Rectal smooth muscle tissue (tissue), 1 donor: ENCODE data around the gene CPLANE2.

Experiments
- H3K27ac ChIP-seq: one replicate; pipeline ENCODE4 v1.7.0; 2013; ENCODE audit warnings: low read depth, low read length, inconsistent platforms
- H3K27me3 ChIP-seq: one replicate; pipeline ENCODE4 v1.7.0; 2013; ENCODE audit warnings: low read length; ENCODE audit not compliant: control insufficient read depth, insufficient read depth
- H3K36me3 ChIP-seq: one replicate; pipeline ENCODE4 v1.7.0; 2013; ENCODE audit warnings: low read length; ENCODE audit not compliant: control insufficient read depth, insufficient read depth
- H3K4me1 ChIP-seq: one replicate; pipeline ENCODE4 v1.7.0; 2013; ENCODE audit warnings: low read length; ENCODE audit not compliant: control insufficient read depth, insufficient read depth
- H3K4me3 ChIP-seq: one replicate; pipeline ENCODE4 v1.7.0; 2013; ENCODE audit warnings: low read length
- H3K9ac ChIP-seq: one replicate; pipeline ENCODE4 v1.7.0; 2013; ENCODE audit warnings: low read length

Gene CPLANE2

DNA sequence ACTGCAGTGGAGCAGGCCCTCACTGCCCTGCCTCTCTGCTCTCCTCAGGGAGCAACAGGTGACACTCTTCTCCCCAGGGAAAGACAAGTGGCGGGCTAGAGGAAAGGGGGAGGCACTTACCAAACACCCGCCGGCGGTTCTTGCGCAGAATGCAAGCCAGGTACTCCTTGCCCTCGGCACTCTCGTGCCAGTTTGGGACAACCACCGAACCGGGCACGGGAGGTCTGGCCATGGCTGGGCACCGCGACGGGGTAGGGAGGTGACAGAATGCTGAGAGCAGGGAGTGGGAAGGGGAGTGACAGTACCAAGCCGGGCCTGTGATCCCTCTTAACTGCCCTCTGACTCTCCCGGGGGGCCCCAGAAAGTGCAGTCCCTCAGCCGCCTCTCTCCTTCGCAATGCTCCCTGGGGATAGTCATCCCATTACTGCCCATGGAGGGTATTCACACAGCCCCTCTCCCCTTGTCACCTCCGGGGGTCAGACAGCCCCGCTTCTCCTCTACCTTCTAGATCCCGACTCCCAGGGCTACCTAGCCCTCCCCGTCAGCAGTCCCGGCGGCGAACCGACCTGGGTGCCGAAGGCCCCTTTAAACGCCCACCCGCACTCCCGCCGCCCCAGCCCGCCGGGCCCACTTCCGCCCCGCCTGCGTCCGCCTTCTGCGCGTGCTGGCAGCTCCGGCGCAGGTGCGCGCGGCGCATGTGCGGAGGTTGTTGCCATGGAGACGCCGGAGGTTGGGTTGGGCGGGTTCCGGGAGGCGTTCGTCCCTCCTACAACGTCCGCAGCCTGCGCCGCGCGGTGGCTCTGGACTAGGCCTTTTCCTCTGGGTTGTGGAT, at the start of gene CPLANE2:
TSS of gene CPLANE2 (minus strand) at position 673 of the 832 bp plus-strand sequence. CDS start at position 232, 441 bp downstream.
- peak within 1 kb of the TSS; percentile 93 for H3K9ac ChIP-seq
- no peaks in the 10 kb centered on the region for H3K27me3 ChIP-seq
- peak within 1 kb of the TSS; percentile 79 for H3K27ac ChIP-seq
- peak within 1 kb of the TSS; percentile 93 for H3K4me3 ChIP-seq
- H3K4me1 ChIP-seq: peaks cover 13% of the 10 kb centered on the region
- H3K36me3 ChIP-seq: no peaks in the 10 kb centered on the region

- no peak overlapping the region for H3K9ac ChIP-seq
- no peaks in the 10 kb centered on the region for H3K36me3 ChIP-seq
- no peak overlapping the region for H3K4me3 ChIP-seq
- H3K4me1 ChIP-seq: no peaks in the 10 kb centered on the region
- no peak overlapping the region for H3K27ac ChIP-seq
- no peaks in the 10 kb centered on the region for H3K27me3 ChIP-seq
Observed at GRCh38 chr1:16286122-16286521, 49.1 kb upstream of the CPLANE2 start.

GRCh38 chr1:16281765-16282164, 44.8 kb upstream of the CPLANE2 start:
- Histone ChIP-seq H3K27me3 (no peaks in the 10 kb centered on the region), H3K9ac (no peak overlapping the region), H3K4me1 (no peaks in the 10 kb centered on the region), H3K36me3 (no peaks in the 10 kb centered on the region), H3K4me3 (no peak overlapping the region), H3K27ac (no peak overlapping the region)

- no peak overlapping the region for H3K4me3 ChIP-seq
- no peak overlapping the region for H3K27ac ChIP-seq
- no peaks in the 10 kb centered on the region for H3K36me3 ChIP-seq
- no peaks in the 10 kb centered on the region for H3K4me1 ChIP-seq
- no peaks in the 10 kb centered on the region for H3K27me3 ChIP-seq
- H3K9ac ChIP-seq: no peak overlapping the region
Observed at GRCh38 chr1:16279186-16279585, 42.2 kb upstream of the CPLANE2 start.

DNA sequence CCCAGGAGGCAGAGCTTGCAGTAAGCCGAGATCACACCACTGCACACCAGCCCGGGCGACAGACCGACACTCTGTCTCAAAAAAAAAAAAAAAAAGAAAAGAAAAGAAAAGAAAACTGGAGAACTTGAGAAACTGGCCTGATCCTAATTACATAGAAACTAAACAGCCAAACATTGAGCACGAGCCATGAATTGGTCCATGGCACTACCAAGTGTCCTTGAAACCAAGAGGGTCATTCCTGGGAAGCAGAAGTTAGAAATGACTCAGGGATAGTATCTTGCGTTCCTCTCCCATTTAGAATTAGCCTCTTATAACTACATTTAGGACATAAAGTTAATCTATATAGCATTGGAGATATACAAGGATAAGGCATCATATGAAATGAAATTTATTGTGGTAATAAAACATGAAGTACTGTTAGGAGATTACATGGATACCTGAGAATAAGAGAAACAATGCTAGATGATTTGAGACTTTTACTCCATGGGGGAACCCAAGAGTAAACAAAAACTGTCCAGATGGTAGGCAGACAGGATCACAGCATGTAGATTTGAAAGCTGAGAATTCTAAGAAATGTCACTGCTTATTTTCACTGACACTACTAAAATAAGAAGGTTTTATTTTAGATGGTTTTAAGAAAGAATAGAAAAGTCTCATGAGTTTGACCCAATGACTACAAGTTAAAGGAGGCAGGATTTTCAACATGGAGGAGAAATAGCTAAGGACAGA, 39.5 kb upstream of the CPLANE2 start:
- Histone ChIP-seq H3K4me1 (no peaks in the 10 kb centered on the region), H3K27me3 (no peaks in the 10 kb centered on the region), H3K9ac (no peak overlapping the region), H3K27ac (no peak overlapping the region), H3K4me3 (no peak overlapping the region), H3K36me3 (peaks cover under 1% of the 10 kb centered on the region)

GRCh38 chr1:16275591-16275990, 38.6 kb upstream of the CPLANE2 start:
- Histone ChIP-seq H3K36me3 (peaks cover 3% of the 10 kb centered on the region), H3K4me1 (no peaks in the 10 kb centered on the region), H3K9ac (no peak overlapping the region), H3K27me3 (no peaks in the 10 kb centered on the region), H3K27ac (no peak overlapping the region), H3K4me3 (no peak overlapping the region)

DNA sequence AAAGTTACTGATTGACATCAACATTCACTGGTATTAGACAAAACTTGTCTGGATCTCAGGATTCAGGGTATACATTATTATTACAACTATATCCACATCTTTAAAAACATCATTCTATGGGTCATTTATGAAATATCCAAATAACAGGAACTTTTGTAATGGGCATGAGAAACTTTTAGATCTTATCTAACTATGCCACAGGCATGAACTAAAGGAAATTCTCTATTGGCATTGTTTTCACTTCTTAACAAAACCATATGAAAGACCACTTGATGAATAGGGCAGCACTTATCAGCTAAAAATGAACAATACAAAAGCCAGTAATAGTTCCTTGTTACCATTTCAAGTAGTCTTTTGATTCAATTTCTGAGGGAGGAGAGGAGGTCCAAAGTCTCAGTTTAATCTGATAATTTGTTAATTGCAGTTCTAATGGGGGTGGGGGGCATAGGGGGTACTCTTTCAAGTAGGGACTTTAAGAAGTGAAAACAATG, 30.8 kb upstream of the CPLANE2 start:
- Histone ChIP-seq H3K36me3 (peaks cover 3% of the 10 kb centered on the region), H3K4me1 (no peaks in the 10 kb centered on the region), H3K9ac (no peak overlapping the region), H3K27me3 (no peaks in the 10 kb centered on the region), H3K4me3 (no peak overlapping the region), H3K27ac (no peak overlapping the region)

GRCh38 chr1:16266411-16267118, 29.6 kb upstream of the CPLANE2 start:
- Histone ChIP-seq H3K27ac (no peak overlapping the region), H3K4me3 (no peak overlapping the region), H3K4me1 (no peaks in the 10 kb centered on the region), H3K9ac (no peak overlapping the region), H3K36me3 (peaks cover 3% of the 10 kb centered on the region), H3K27me3 (no peaks in the 10 kb centered on the region)

GRCh38 chr1:16262067-16262466, 25.1 kb upstream of the CPLANE2 start:
- Histone ChIP-seq H3K36me3 (no peaks in the 10 kb centered on the region), H3K9ac (no peak overlapping the region), H3K4me1 (no peaks in the 10 kb centered on the region), H3K27me3 (no peaks in the 10 kb centered on the region), H3K4me3 (no peak overlapping the region), H3K27ac (no peak overlapping the region)

- Histone ChIP-seq H3K36me3 (no peaks in the 10 kb centered on the region), H3K27ac (no peak overlapping the region), H3K27me3 (no peaks in the 10 kb centered on the region), H3K4me1 (no peaks in the 10 kb centered on the region), H3K4me3 (no peak overlapping the region), H3K9ac (no peak overlapping the region)
Observed at GRCh38 chr1:16260814-16261213, 23.8 kb upstream of the CPLANE2 start.

DNA sequence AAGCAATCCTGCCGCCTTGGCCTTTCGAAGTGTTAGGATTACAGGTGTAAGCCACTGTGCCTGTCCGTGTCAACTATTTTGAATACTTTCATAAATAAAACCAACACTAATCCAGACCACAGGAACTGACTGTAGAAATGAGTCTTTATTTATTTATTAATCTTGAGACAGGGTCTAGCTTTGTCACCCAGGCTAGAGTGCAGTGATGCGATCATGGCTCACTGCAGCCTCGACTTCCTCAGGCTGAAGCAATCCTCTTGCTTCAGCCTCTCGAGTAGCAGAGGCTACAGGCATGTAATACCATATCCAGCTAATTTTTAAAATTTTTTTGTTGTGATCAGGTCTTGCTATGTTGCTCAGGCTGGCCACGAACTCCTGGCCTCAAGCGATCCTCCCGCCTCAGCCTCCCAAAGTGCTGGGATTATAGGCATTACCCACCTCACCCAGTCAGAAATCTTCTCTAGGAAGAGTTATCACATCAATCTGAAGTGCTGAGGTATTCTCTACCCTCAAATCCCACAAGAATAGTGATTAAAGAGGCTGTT, 21.7 kb upstream of the CPLANE2 start:
- no peak overlapping the region for H3K27ac ChIP-seq
- H3K4me3 ChIP-seq: no peak overlapping the region
- H3K9ac ChIP-seq: no peak overlapping the region
- H3K4me1 ChIP-seq: no peaks in the 10 kb centered on the region
- H3K36me3 ChIP-seq: no peaks in the 10 kb centered on the region
- no peaks in the 10 kb centered on the region for H3K27me3 ChIP-seq

DNA sequence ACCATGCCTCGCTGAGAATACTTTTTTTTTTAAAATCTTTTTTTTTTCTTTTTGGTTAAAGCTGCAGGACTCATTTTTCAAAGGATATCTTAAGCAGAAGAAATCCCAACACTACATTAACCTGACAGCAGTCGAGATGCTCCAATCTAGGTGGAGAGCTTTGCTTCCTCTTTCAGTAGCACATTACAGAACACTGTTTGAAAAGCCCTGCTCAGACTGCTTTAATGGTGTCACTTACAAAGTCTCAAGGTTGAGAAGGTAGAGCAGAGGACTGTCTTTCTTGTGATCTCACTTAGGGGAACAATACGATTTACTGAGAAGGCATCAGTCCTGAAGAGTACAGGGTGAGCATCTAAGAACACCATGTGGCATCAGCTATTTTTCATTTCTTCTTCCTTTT, 21.0 kb upstream of the CPLANE2 start:
- no peak overlapping the region for H3K9ac ChIP-seq
- no peaks in the 10 kb centered on the region for H3K27me3 ChIP-seq
- H3K4me1 ChIP-seq: no peaks in the 10 kb centered on the region
- no peak overlapping the region for H3K4me3 ChIP-seq
- H3K27ac ChIP-seq: no peak overlapping the region
- H3K36me3 ChIP-seq: no peaks in the 10 kb centered on the region
